ENCODE data around the gene MYO3B.

- TF ChIP-seq ELF4 (IDR thresholded peaks at IDR 0.05) (no peak), LEF1 (IDR thresholded peaks at IDR 0.05; ENCODE audit: borderline replicate concordance) (no peak), ARNT (IDR thresholded peaks at IDR 0.05) (no peak), SP1 (IDR thresholded peaks at IDR 0.05) (no peak), PKNOX1 (IDR thresholded peaks at IDR 0.05) (no peak), TARDBP (IDR thresholded peaks at IDR 0.05) (no peak), FOXM1 (IDR thresholded peaks at IDR 0.05; ENCODE audit: borderline replicate concordance) (no peak), FOXK2 (IDR thresholded peaks at IDR 0.05) (no peak), SUZ12 (IDR thresholded peaks at IDR 0.05) (no peak), FOXA1 (IDR thresholded peaks at IDR 0.05) (no peak), HDGF (IDR thresholded peaks at IDR 0.05; ENCODE audit: borderline replicate concordance) (no peak), ZNF384 (IDR thresholded peaks at IDR 0.05) (no peak), BHLHE40 (IDR thresholded peaks at IDR 0.05; ENCODE audit: borderline replicate concordance) (no peak), CTBP1 (IDR thresholded peaks at IDR 0.05; ENCODE audit: borderline replicate concordance) (no peak)
These were observed 14.4 kb upstream of the MYO3B start for GRCh38 chr2:170163411-170164065.
